B cell (primary cell): ENCODE data around the gene MYL10. TPM values are rescaled to one million over a fixed set of nuclear protein-coding genes. Genes with fewer than 3 reads are reported as not detected.
"Not testable (repeated sequence)": the region's sequence is repeated elsewhere in the genome, so short reads cannot be mapped to it uniquely, and the experiment has no call there.

ENCODE experiments used
- ATAC-seq: fragments of 200-7000 bp; cut with Tn5 transposase; one replicate; pipeline ENCODE4 v1.10.0; 2021; ENCODE audit warnings: low read depth, mild to moderate bottlenecking, moderate number of reproducible peaks, moderate library complexity
- CTCF ChIA-PET: fragments of 350-600 bp; sonication (Branson Sonifier 250); formaldehyde crosslinking; loops from one replicate; lab custom pipeline; 2021; ENCODE audit warnings: antibody characterized with exemption, inconsistent platforms; lab: Charles Lee
- POLR2A ChIA-PET: fragments of 350-600 bp; sonication (Branson Sonifier 250); formaldehyde crosslinking; loops from one replicate; lab custom pipeline; 2021; ENCODE audit warnings: antibody characterized with exemption; lab: Charles Lee
- DNase-seq: peaks from one replicate; pipeline ENCODE4 v3.0.0; 2013
- H2AFZ ChIP-seq: 2 replicates; pipeline ENCODE4 v1.6.1; 2012; ENCODE audit warnings: mild to moderate bottlenecking, low read depth, low read length; ENCODE audit not compliant: insufficient read depth, poor library complexity, severe bottlenecking
- H3K27ac ChIP-seq, 2 donors: 1 replicate in 1 of 2; 2 replicates in 1 of 2; pipeline ENCODE4 v1.5.1; 2012 to 2013; ENCODE audit warnings: low read length in 2 of 2, mild to moderate bottlenecking in 2 of 2, moderate library complexity in 1 of 2
- H3K27me3 ChIP-seq, 4 experiments: fragments of 200-600 bp in 1 of 4; sonication (generic) in 1 of 4; replicated peaks in 1 of 4; 1 replicate in 2 of 4; 2 replicates in 2 of 4; pipeline versions ENCODE4 v1.6.1 to v1.7.0; 2013 to 2016; ENCODE audit warnings: low read length in 3 of 4, mild to moderate bottlenecking in 2 of 4, mixed read lengths in 1 of 4, moderate library complexity in 1 of 4; ENCODE audit not compliant: insufficient read depth in 4 of 4, control insufficient read depth in 3 of 4; ENCODE audit errors: control extremely low read depth in 1 of 4
- H3K36me3 ChIP-seq, 2 experiments: replicated peaks in 1 of 2; 1 replicate in 1 of 2; 2 replicates in 1 of 2; pipeline versions ENCODE4 v1.6.1 to v1.7.1; 2013; ENCODE audit warnings: low read length in 1 of 2; ENCODE audit not compliant: insufficient read depth in 2 of 2, control insufficient read depth in 1 of 2; ENCODE audit errors: control extremely low read depth in 1 of 2, extremely low read depth in 1 of 2
- H3K4me1 ChIP-seq, 2 donors: fragments of 200-600 bp in 1 of 2; sonication (generic) in 1 of 2; 1 replicate in 1 of 2; 2 replicates in 1 of 2; pipeline versions ENCODE4 v1.5.1 to v1.6.1; 2013 to 2017; ENCODE audit warnings: low read length in 2 of 2; ENCODE audit not compliant: control insufficient read depth in 2 of 2, insufficient read depth in 2 of 2
- H3K4me2 ChIP-seq: replicated peaks from 2 replicates; pipeline ENCODE3; 2012; ENCODE audit warnings: mild to moderate bottlenecking, low read depth, low read length; ENCODE audit not compliant: poor library complexity, severe bottlenecking
- H3K4me3 ChIP-seq, 5 experiments: fragments of 200-600 bp in 1 of 5; sonication (generic) in 1 of 5; 1 replicate in 3 of 5; 2 replicates in 2 of 5; pipeline versions ENCODE4 v1.5.1 to v1.7.0; 2011 to 2016; ENCODE audit warnings: low read length in 4 of 5, mild to moderate bottlenecking in 4 of 5, low read depth in 2 of 5, control low read depth in 1 of 5, moderate library complexity in 1 of 5; ENCODE audit not compliant: insufficient read depth in 1 of 5; ENCODE audit errors: control extremely low read depth in 1 of 5, extremely low read depth in 1 of 5
- H3K79me2 ChIP-seq: fragments of 200-600 bp; sonication (generic); one replicate; pipeline ENCODE4 v1.6.0; 2016; ENCODE audit warnings: low read length; ENCODE audit not compliant: control insufficient read depth, insufficient read depth
- H3K9ac ChIP-seq: fragments of 200-600 bp; sonication (generic); 2 replicates; pipeline ENCODE4 v1.6.1; 2017; ENCODE audit warnings: mild to moderate bottlenecking, low read length, moderate library complexity
- H3K9me3 ChIP-seq, 3 donors: one replicate each; pipeline versions ENCODE4 v1.6.1 to v1.7.1; 2013; ENCODE audit warnings: low read length in 2 of 3; ENCODE audit not compliant: control insufficient read depth in 2 of 3, insufficient read depth in 1 of 3; ENCODE audit errors: control extremely low read depth in 1 of 3
- H4K20me1 ChIP-seq: 2 replicates; pipeline ENCODE4 v1.6.0; 2012; ENCODE audit warnings: mild to moderate bottlenecking, low read length; ENCODE audit not compliant: insufficient read depth, control insufficient read depth, poor library complexity, severe bottlenecking
- H3K27ac Mint-ChIP-seq: one replicate; pipeline ENCODE4 v1.8.0; 2021; ENCODE audit warnings: mixed read lengths
- H3K27me3 Mint-ChIP-seq: one replicate; pipeline ENCODE4 v1.8.0; 2021; ENCODE audit warnings: mixed read lengths
- H3K4me1 Mint-ChIP-seq: one replicate; pipeline ENCODE4 v1.8.0; 2021; ENCODE audit warnings: mixed read lengths
- H3K4me3 Mint-ChIP-seq: one replicate; pipeline ENCODE4 v1.8.0; 2021; ENCODE audit warnings: mixed read lengths
- H3K9me3 Mint-ChIP-seq: one replicate; pipeline ENCODE4 v1.8.0; 2022; ENCODE audit warnings: mixed read lengths; ENCODE audit not compliant: insufficient read depth
- EZH2 ChIP-seq: IDR thresholded peaks from 2 replicates; pipeline ENCODE4 v1.6.1; 2012; ENCODE audit warnings: borderline replicate concordance, low read depth, mild to moderate bottlenecking, moderate library complexity, low read length; ENCODE audit not compliant: insufficient read depth, poor library complexity, severe bottlenecking
- WGBS: methylation state at CpG from one replicate; pipeline ENCODE4 v1.1.5; 2013; ENCODE audit warnings: missing lambda C conversion rate; ENCODE audit not compliant: insufficient coverage; 5-methylcytosine and 5-hydroxymethylcytosine counted together
- intact Hi-C: fragments of 100-400 bp; cut with micrococcal nuclease; formaldehyde crosslinking; loops from one replicate; pipeline ENCODE4 v1.10.0; 2022
- polyA plus RNA-seq: library from polyadenylated mRNA; depleted of rRNA; stranded (reverse); fragments of >200 nt; gene quantifications from 2 replicates; pipeline ENCODE4 v1.2.3, GENCODE V29; 2012
- total RNA-seq, 2 donors: library from RNA; stranded (reverse); fragments of 120-200 nt in 1 of 2; gene quantifications; 1 replicate in 1 of 2; 2 replicates in 1 of 2; pipeline versions ENCODE4 v1.2.3 to v1.2.4, GENCODE V29; 2013 to 2022
- TF ChIP-seq, protein P1 (sequence below): fragments of 200-600 bp; IDR thresholded peaks from one replicate; pipeline ENCODE4 v1.8.0; 2022; ENCODE audit warnings: antibody characterized with exemption, mild to moderate bottlenecking

MYL10 gene
- total and polyA plus RNA-seq, 2 donors (not counting 1 experiment from before 2014, with no cell fraction given): not detected

DNA sequence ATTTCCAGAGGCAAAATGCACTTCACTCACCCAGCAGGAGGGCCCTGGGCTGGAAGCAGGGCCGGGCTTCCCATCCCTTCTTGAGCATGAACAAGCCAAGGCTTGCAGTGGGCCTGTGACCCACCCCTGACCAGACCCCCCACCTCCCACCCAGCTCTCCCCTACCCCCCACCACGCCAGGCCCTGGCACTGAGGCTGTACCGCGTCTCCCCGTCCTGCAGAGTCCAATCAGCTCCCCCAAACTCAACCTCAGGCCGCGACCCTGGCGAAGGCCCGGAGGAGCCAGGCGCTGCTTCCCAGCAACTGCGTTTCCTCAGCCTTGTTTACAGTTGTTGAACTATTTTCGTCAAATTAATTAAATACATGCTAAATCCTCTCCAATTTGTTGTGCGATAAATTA is 16.9 kb upstream of the MYL10 start:
- intact Hi-C loops: no loop called here
- no peaks in the 10 kb centered on the region for H3K9me3 Mint-ChIP-seq
- H3K27me3 Mint-ChIP-seq: no peaks in the 10 kb centered on the region
- H3K27ac ChIP-seq: no peak overlapping the region
- H3K9ac ChIP-seq: no peak overlapping the region
- DNase-seq (no peak), ATAC-seq (no peak)
- no peak overlapping the region for H3K4me2 ChIP-seq
- no peak overlapping the region for H3K4me3 Mint-ChIP-seq
- H3K27ac Mint-ChIP-seq: no peak overlapping the region
- H3K27me3 ChIP-seq: peaks cover 0 to 4% (median 0%) of the 10 kb centered on the region in 4 experiments
- POLR2A ChIA-PET: no interaction called here
- no peaks in the 10 kb centered on the region for H3K79me2 ChIP-seq
- WGBS: 86% methylated on average over 13 of the region's 13 CpGs
- H3K4me1 ChIP-seq: no peaks in the 10 kb centered on the region
- no peaks in the 10 kb centered on the region for H3K4me1 Mint-ChIP-seq
- no peak overlapping the region for H2AFZ ChIP-seq
- no peak for TF ChIP-seq EZH2
- TF ChIP-seq, protein P1, sequence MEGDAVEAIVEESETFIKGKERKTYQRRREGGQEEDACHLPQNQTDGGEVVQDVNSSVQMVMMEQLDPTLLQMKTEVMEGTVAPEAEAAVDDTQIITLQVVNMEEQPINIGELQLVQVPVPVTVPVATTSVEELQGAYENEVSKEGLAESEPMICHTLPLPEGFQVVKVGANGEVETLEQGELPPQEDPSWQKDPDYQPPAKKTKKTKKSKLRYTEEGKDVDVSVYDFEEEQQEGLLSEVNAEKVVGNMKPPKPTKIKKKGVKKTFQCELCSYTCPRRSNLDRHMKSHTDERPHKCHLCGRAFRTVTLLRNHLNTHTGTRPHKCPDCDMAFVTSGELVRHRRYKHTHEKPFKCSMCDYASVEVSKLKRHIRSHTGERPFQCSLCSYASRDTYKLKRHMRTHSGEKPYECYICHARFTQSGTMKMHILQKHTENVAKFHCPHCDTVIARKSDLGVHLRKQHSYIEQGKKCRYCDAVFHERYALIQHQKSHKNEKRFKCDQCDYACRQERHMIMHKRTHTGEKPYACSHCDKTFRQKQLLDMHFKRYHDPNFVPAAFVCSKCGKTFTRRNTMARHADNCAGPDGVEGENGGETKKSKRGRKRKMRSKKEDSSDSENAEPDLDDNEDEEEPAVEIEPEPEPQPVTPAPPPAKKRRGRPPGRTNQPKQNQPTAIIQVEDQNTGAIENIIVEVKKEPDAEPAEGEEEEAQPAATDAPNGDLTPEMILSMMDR: no peak
- H3K36me3 ChIP-seq: no peaks in the 10 kb centered on the region
- H3K4me3 ChIP-seq: no peak overlapping the region
- H4K20me1 ChIP-seq: no peaks in the 10 kb centered on the region
- CTCF ChIA-PET: no interaction called here
- peaks cover 0 to 3% (median 0%) of the 10 kb centered on the region in 3 donors for H3K9me3 ChIP-seq

DNA sequence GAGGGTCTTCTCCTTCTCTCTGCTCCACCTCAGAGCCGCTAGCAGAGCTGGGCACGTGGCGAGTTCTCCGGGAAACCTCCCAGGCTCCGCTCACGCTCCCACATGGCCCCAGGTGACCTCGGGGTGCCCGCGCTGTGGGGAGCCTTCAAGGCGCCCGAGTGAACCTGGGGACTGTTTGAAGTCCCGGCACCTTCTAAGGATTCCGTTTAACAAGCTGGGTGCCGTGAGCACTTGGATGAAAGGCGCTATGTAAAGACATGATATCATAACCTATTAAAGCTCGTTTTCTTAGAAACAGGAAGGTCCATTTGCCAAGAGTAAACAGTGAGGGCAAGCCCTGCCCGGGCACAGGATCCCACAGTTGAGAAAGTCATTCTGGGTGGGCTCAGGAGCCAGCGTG is 15.8 kb upstream of the MYL10 start:
- H3K4me3 ChIP-seq: no peak overlapping the region
- Mint-ChIP-seq H3K4me3 (no peak overlapping the region), H3K9me3 (no peaks in the 10 kb centered on the region), H3K4me1 (no peaks in the 10 kb centered on the region), H3K27me3 (no peaks in the 10 kb centered on the region), H3K27ac (no peak overlapping the region)
- no peak for DNase-seq
- H2AFZ ChIP-seq: no peak overlapping the region
- no peaks in the 10 kb centered on the region for H3K79me2 ChIP-seq
- ChIA-PET POLR2A (no interaction called here), CTCF (no interaction called here)
- H3K36me3 ChIP-seq: no peaks in the 10 kb centered on the region
- H3K27ac ChIP-seq: no peak overlapping the region
- ATAC-seq: no peak
- intact Hi-C loops: no loop called here
- TF ChIP-seq EZH2: no peak
- TF ChIP-seq, protein P1: no peak
- no peaks in the 10 kb centered on the region for H3K27me3 ChIP-seq
- peaks cover 0 to 3% (median 0%) of the 10 kb centered on the region in 3 donors for H3K9me3 ChIP-seq
- H4K20me1 ChIP-seq: no peaks in the 10 kb centered on the region
- H3K4me2 ChIP-seq: no peak overlapping the region
- 91% methylated on average over 16 of the region's 18 CpGs for WGBS
- no peaks in the 10 kb centered on the region for H3K4me1 ChIP-seq
- H3K9ac ChIP-seq: no peak overlapping the region

DNA sequence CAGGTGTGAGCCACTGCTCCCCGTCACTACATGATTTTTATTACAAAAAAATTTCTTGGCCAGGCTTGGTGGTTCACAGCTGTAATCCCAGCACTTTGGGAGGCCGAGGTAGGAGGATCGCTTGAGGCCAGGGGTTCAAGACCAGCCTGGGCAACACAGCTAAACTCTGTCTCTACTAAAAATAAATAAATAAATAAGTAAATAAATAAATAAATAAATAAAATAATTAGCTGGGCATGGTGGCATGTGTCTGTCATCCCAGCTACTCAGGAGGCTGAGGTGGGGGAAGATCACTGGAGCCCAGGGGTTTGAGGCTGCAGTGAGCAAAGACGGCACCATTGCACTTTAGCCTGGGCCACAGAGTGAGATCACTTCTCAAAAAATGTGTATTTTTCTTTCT is 10.0 kb upstream of the MYL10 start:
- H3K4me2 ChIP-seq, CTCF ChIA-PET, H3K27me3 Mint-ChIP-seq, H3K4me3 ChIP-seq, H3K27ac ChIP-seq, H3K9ac ChIP-seq, H3K4me1 ChIP-seq, H3K36me3 ChIP-seq, H3K27me3 ChIP-seq, H3K27ac Mint-ChIP-seq, H3K4me3 Mint-ChIP-seq, intact Hi-C loops, H4K20me1 ChIP-seq, ATAC-seq, POLR2A ChIA-PET, H3K79me2 ChIP-seq, H2AFZ ChIP-seq, H3K9me3 Mint-ChIP-seq, H3K9me3 ChIP-seq, H3K4me1 Mint-ChIP-seq, DNase-seq: not testable (repeated sequence)
- no CpG with 5 or more reads among the region's 4 CpGs for WGBS
